Panc1 (cell line): ENCODE data around the gene ERF.

Experiments used
- POLR2AphosphoS5 ChIP-seq: IDR thresholded peaks from 2 replicates; pipeline ENCODE4 v1.6.1; 2012; ENCODE audit warnings: mild to moderate bottlenecking, low read depth, low read length, moderate library complexity
- SIN3A ChIP-seq: IDR thresholded peaks from 2 replicates; pipeline ENCODE4 v1.6.1; 2012; ENCODE audit warnings: low read depth, mild to moderate bottlenecking, low read length, moderate library complexity, borderline replicate concordance; ENCODE audit not compliant: insufficient read depth
- TF ChIP-seq, protein P1 (sequence below): fragments of 450-650 bp; IDR thresholded peaks from 2 replicates; pipeline ENCODE4 v1.5.1; 2017; ENCODE audit warnings: mild to moderate bottlenecking
- TF ChIP-seq, protein P2 (sequence below), 2 experiments: IDR thresholded peaks; 2 replicates each; pipeline ENCODE4 v1.6.1; 2011 to 2012; ENCODE audit warnings: low read depth in 2 of 2, control low read depth in 1 of 2, low read length in 1 of 2, mild to moderate bottlenecking in 1 of 2, moderate library complexity in 1 of 2; ENCODE audit not compliant: insufficient read depth in 1 of 2

GRCh38 chr19:42275517-42275916 is 20.6 kb upstream of the ERF start:
- TF ChIP-seq SIN3A, result no peak
- TF ChIP-seq, protein P1, sequence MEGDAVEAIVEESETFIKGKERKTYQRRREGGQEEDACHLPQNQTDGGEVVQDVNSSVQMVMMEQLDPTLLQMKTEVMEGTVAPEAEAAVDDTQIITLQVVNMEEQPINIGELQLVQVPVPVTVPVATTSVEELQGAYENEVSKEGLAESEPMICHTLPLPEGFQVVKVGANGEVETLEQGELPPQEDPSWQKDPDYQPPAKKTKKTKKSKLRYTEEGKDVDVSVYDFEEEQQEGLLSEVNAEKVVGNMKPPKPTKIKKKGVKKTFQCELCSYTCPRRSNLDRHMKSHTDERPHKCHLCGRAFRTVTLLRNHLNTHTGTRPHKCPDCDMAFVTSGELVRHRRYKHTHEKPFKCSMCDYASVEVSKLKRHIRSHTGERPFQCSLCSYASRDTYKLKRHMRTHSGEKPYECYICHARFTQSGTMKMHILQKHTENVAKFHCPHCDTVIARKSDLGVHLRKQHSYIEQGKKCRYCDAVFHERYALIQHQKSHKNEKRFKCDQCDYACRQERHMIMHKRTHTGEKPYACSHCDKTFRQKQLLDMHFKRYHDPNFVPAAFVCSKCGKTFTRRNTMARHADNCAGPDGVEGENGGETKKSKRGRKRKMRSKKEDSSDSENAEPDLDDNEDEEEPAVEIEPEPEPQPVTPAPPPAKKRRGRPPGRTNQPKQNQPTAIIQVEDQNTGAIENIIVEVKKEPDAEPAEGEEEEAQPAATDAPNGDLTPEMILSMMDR, result no peak
- TF ChIP-seq POLR2AphosphoS5, result no peak
- TF ChIP-seq, protein P2, sequence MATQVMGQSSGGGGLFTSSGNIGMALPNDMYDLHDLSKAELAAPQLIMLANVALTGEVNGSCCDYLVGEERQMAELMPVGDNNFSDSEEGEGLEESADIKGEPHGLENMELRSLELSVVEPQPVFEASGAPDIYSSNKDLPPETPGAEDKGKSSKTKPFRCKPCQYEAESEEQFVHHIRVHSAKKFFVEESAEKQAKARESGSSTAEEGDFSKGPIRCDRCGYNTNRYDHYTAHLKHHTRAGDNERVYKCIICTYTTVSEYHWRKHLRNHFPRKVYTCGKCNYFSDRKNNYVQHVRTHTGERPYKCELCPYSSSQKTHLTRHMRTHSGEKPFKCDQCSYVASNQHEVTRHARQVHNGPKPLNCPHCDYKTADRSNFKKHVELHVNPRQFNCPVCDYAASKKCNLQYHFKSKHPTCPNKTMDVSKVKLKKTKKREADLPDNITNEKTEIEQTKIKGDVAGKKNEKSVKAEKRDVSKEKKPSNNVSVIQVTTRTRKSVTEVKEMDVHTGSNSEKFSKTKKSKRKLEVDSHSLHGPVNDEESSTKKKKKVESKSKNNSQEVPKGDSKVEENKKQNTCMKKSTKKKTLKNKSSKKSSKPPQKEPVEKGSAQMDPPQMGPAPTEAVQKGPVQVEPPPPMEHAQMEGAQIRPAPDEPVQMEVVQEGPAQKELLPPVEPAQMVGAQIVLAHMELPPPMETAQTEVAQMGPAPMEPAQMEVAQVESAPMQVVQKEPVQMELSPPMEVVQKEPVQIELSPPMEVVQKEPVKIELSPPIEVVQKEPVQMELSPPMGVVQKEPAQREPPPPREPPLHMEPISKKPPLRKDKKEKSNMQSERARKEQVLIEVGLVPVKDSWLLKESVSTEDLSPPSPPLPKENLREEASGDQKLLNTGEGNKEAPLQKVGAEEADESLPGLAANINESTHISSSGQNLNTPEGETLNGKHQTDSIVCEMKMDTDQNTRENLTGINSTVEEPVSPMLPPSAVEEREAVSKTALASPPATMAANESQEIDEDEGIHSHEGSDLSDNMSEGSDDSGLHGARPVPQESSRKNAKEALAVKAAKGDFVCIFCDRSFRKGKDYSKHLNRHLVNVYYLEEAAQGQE (IDR thresholded peaks at IDR 0.05; ENCODE audit: insufficient read depth in 1 of 2, low read depth in 2 of 2, low read length in 1 of 2), result no peak
